ENCODE measurements around the gene PIP5K1C.

DNA sequence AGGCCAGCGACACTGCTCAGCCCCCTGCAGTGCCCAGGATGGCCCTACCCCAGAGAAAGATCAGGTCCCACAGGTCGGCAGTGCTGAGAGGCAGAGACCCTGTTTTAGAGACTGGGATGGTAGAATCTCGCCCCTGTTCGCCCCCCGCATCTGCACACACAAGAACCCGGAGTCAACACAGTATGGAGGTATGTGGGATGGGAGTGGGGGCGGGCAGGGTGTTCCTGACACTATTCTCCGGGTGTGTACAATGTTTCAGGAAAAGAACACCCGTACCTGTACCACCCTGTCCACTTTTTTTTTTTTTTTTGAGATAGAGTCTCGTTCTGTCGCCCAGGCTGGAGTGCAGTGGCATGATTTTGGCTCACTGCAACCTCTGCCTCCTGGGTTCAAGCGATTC, 19.3 kb downstream of the PIP5K1C start:
- TF ChIP-seq, protein P1, sequence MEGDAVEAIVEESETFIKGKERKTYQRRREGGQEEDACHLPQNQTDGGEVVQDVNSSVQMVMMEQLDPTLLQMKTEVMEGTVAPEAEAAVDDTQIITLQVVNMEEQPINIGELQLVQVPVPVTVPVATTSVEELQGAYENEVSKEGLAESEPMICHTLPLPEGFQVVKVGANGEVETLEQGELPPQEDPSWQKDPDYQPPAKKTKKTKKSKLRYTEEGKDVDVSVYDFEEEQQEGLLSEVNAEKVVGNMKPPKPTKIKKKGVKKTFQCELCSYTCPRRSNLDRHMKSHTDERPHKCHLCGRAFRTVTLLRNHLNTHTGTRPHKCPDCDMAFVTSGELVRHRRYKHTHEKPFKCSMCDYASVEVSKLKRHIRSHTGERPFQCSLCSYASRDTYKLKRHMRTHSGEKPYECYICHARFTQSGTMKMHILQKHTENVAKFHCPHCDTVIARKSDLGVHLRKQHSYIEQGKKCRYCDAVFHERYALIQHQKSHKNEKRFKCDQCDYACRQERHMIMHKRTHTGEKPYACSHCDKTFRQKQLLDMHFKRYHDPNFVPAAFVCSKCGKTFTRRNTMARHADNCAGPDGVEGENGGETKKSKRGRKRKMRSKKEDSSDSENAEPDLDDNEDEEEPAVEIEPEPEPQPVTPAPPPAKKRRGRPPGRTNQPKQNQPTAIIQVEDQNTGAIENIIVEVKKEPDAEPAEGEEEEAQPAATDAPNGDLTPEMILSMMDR (IDR thresholded peaks at IDR 0.05), result no peak
- no peak for TF ChIP-seq EP300 (IDR thresholded peaks at IDR 0.05)
